ENCODE results near the gene TSSC4. TPM values are rescaled to one million over a fixed set of nuclear protein-coding genes. Genes with fewer than 3 reads are reported as not detected.

TSSC4 gene
- total RNA-seq, 3 donors from 2014 or later (not counting 1 experiment from before 2014, with no cell fraction given): 52.8 to 67.9 (median 59.3) TPM

DNA sequence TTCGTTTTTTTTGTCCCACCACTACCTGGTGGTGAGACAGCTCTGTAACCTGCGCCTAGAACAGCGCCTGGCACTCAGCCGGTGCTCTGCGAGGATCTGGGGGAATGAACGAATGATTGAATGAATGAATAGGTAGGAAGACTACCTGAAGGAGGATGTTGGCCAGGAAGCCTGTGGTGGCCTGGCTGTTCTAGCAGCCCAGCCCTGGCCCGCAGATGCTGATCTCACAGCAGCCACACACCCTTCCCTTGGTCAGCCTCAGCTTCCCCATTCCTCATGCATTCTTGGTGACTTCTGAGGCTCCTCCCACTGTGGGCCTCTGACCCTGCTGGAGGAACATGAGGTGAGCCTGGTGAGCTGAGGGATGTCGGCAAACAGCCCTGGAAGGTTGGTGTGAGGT, 40.1 kb downstream of the TSSC4 start:
- TF ChIP-seq, protein P1, sequence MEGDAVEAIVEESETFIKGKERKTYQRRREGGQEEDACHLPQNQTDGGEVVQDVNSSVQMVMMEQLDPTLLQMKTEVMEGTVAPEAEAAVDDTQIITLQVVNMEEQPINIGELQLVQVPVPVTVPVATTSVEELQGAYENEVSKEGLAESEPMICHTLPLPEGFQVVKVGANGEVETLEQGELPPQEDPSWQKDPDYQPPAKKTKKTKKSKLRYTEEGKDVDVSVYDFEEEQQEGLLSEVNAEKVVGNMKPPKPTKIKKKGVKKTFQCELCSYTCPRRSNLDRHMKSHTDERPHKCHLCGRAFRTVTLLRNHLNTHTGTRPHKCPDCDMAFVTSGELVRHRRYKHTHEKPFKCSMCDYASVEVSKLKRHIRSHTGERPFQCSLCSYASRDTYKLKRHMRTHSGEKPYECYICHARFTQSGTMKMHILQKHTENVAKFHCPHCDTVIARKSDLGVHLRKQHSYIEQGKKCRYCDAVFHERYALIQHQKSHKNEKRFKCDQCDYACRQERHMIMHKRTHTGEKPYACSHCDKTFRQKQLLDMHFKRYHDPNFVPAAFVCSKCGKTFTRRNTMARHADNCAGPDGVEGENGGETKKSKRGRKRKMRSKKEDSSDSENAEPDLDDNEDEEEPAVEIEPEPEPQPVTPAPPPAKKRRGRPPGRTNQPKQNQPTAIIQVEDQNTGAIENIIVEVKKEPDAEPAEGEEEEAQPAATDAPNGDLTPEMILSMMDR (IDR thresholded peaks at IDR 0.05): no peak
- Histone ChIP-seq H3K36me3 (ENCODE audit: control insufficient read depth, insufficient read depth, low read length) (no peaks in the 10 kb centered on the region), H3K27ac (ENCODE audit: low read length) (no peak overlapping the region), H3K4me3 (ENCODE audit: low read length) (no peak overlapping the region), H3K27me3 (ENCODE audit: control insufficient read depth, insufficient read depth, low read length) (peaks cover 4% of the 10 kb centered on the region), H3K9me3 (ENCODE audit: control insufficient read depth, insufficient read depth, low read length) (no peaks in the 10 kb centered on the region), H3K4me1 (ENCODE audit: control insufficient read depth, insufficient read depth, low read length) (peaks cover 11% of the 10 kb centered on the region)
- Mint-ChIP-seq H3K9me3 (no peaks in the 10 kb centered on the region), H3K4me3 (no peak overlapping the region), H3K36me3 (no peaks in the 10 kb centered on the region), H3K4me1 (peaks cover 0 to 5% of the 10 kb centered on the region in 2 donors), H3K27ac (no peak overlapping the region), H3K27me3 (ENCODE audit: low read depth in 2 of 2) (peaks cover 18 to 27% of the 10 kb centered on the region in 2 donors)
- peak in 1 of 2 donors; percentile 6 for DNase-seq
- intact Hi-C loops (cut with micrococcal nuclease): no loop called here
- ATAC-seq: peak in 1 of 3 donors; percentile 57
- WGBS (ENCODE audit: insufficient coverage): 67% methylated on average over 8 of the region's 8 CpGs

DNA sequence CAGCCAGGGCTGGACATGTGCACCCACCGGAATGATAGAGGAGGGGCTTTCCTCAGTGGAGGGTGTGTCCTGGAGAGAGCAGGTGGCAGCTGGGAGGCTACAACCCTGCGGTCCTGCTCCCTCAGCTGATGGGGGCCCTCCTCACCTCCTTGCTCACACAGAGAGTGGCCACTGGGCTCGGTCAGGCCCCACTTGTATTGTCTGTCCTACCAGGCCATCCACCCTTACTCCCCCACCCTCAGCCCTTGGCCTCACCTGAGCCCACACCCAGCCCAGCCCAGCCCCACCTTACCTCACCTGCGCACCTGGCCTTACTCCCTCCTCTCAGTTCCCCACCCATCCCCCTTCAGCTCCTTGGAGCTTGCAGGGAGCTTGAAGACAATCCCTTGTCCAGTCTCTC, 40.6 kb downstream of the TSSC4 start:
- no peaks in the 10 kb centered on the region for H3K36me3 Mint-ChIP-seq
- peaks cover 9% of the 10 kb centered on the region for H3K27me3 ChIP-seq (ENCODE audit: control insufficient read depth, insufficient read depth, low read length)
- peaks cover 16% of the 10 kb centered on the region for H3K4me1 ChIP-seq (ENCODE audit: control insufficient read depth, insufficient read depth, low read length)
- no peaks in the 10 kb centered on the region for H3K9me3 Mint-ChIP-seq
- H3K4me1 Mint-ChIP-seq: peaks cover 0 to 6% of the 10 kb centered on the region in 2 donors
- ATAC-seq (no peak), DNase-seq (no peak)
- no peak overlapping the region for H3K4me3 Mint-ChIP-seq
- no peaks in the 10 kb centered on the region for H3K36me3 ChIP-seq (ENCODE audit: control insufficient read depth, insufficient read depth, low read length)
- intact Hi-C loops (cut with micrococcal nuclease): no loop called here
- 83% methylated on average over 4 of the region's 4 CpGs for WGBS (ENCODE audit: insufficient coverage)
- no peak overlapping the region for H3K27ac ChIP-seq (ENCODE audit: low read length)
- H3K4me3 ChIP-seq (ENCODE audit: low read length): no peak overlapping the region
- no peak overlapping the region for H3K27ac Mint-ChIP-seq
- no peaks in the 10 kb centered on the region for H3K9me3 ChIP-seq (ENCODE audit: control insufficient read depth, insufficient read depth, low read length)
- TF ChIP-seq, protein P1 (IDR thresholded peaks at IDR 0.05): no peak
- peaks cover 18 to 27% of the 10 kb centered on the region in 2 donors for H3K27me3 Mint-ChIP-seq (ENCODE audit: low read depth in 2 of 2)

DNA sequence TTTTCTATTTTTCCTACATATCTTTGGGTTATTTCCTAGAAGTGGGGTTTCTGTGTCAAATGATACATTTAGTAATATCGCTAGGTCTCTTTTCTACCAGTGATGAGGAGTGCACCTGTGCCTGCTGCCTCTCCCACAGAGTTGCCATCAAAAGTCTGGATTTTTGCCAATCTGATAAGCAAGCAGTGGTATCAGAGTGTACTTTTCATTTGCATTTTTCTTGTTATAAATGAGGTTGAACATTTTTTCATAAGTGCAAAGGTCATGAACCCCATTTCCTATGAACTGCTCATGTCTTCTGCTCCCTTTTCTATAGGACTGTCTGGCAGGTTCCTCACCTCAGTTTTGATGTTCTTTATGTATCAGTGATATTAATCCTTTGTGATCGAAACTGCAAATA, 42.0 kb downstream of the TSSC4 start:
- Histone ChIP-seq H3K9me3 (ENCODE audit: control insufficient read depth, insufficient read depth, low read length) (no peaks in the 10 kb centered on the region), H3K27ac (ENCODE audit: low read length) (no peak overlapping the region), H3K4me3 (ENCODE audit: low read length) (no peak overlapping the region), H3K27me3 (ENCODE audit: control insufficient read depth, insufficient read depth, low read length) (peaks cover 21% of the 10 kb centered on the region), H3K4me1 (ENCODE audit: control insufficient read depth, insufficient read depth, low read length) (peaks cover 30% of the 10 kb centered on the region), H3K36me3 (ENCODE audit: control insufficient read depth, insufficient read depth, low read length) (no peaks in the 10 kb centered on the region)
- peaks cover 0 to 13% of the 10 kb centered on the region in 2 donors for H3K4me1 Mint-ChIP-seq
- peak overlapping the region; percentile 10 for H3K4me3 Mint-ChIP-seq
- no peak overlapping the region for H3K27ac Mint-ChIP-seq
- H3K27me3 Mint-ChIP-seq (ENCODE audit: low read depth in 2 of 2): peaks cover 26 to 34% of the 10 kb centered on the region in 2 donors
- ATAC-seq (no peak), DNase-seq (peak in 1 of 2 donors; percentile 81)
- no peaks in the 10 kb centered on the region for H3K36me3 Mint-ChIP-seq
- 92% methylated on average over 1 of the region's 2 CpGs for WGBS (ENCODE audit: insufficient coverage)
- TF ChIP-seq, protein P1 (IDR thresholded peaks at IDR 0.05): no peak
- H3K9me3 Mint-ChIP-seq: no peaks in the 10 kb centered on the region
- intact Hi-C loops (cut with micrococcal nuclease): no loop called here

DNA sequence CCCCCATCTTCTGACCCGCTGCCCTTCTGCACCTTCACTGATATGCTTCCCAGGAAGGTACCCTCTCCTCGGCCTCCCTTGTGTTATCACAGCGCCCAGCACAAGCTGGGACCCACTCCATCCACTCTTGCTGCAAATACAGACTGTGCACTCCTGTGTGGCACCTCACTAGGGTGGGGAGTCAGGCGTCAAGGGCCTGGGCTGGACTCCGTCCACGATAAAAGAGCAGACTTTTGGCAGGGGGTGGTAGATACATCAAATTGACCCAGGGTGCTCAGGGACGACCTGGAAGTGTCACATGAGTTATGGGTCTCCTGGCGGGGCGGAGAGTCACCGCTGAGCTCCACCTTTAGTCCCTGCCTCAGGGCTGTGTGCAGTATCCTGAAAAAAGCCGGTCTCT, 42.9 kb downstream of the TSSC4 start:
- Mint-ChIP-seq H3K36me3 (no peaks in the 10 kb centered on the region), H3K4me3 (peak overlapping the region; percentile 25), H3K9me3 (no peaks in the 10 kb centered on the region), H3K27me3 (ENCODE audit: low read depth in 2 of 2) (peaks cover 26 to 34% of the 10 kb centered on the region in 2 donors), H3K4me1 (peaks cover 0 to 13% of the 10 kb centered on the region in 2 donors), H3K27ac (no peak overlapping the region)
- WGBS (ENCODE audit: insufficient coverage): 81% methylated on average over 11 of the region's 11 CpGs
- Histone ChIP-seq H3K4me3 (ENCODE audit: low read length) (no peak overlapping the region), H3K4me1 (ENCODE audit: control insufficient read depth, insufficient read depth, low read length) (peaks cover 37% of the 10 kb centered on the region), H3K27ac (ENCODE audit: low read length) (no peak overlapping the region), H3K27me3 (ENCODE audit: control insufficient read depth, insufficient read depth, low read length) (peaks cover 29% of the 10 kb centered on the region), H3K36me3 (ENCODE audit: control insufficient read depth, insufficient read depth, low read length) (no peaks in the 10 kb centered on the region), H3K9me3 (ENCODE audit: control insufficient read depth, insufficient read depth, low read length) (no peaks in the 10 kb centered on the region)
- TF ChIP-seq, protein P1 (IDR thresholded peaks at IDR 0.05): no peak
- DNase-seq (no peak), ATAC-seq (no peak)
- intact Hi-C loops (cut with micrococcal nuclease): no loop called here

All from natural killer cell (primary cell).